ENCODE measurements around the gene FOXR1.
"Not testable (repeated sequence)": the region's sequence is repeated elsewhere in the genome, so short reads cannot be mapped to it uniquely, and the experiment has no call there.

The FOXR1 gene

DNA sequence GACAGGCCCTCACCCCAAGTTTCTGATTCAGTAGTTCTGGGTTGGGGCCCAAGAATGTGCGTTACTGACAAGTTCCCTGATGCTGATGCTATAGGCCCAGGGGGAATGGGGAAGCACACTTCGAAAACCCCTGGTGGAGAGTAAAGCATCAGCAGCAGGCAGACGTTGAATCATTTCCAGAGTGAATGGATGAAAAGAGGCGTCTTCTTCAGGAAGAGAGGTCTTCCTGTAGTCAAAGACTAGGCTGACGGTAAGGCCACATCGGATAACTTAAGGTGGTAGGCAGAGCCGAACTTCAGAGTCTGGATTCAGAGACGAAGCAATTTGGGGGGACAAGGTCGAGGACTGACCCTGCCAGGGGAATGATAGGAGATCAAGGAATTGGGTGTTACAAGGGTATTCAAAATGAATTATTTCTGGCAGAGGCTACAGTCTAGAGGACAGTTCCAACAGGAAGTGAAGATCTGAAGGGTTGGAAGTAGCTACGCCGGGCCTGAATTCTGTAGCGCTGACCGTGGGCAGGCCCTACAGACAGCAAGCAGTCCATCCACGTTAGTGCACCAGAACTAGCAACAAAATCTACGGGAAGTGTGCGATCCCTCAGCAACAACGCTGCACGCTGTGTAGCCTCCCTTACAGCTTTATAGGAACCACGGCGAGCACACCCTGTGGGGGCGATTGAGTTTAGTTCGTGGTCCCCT lies 25.5 kb downstream of the FOXR1 start:
- in situ Hi-C loops (cut with MboI; ENCODE audit: low sequenced_read_pairs), result no loop called here

DNA sequence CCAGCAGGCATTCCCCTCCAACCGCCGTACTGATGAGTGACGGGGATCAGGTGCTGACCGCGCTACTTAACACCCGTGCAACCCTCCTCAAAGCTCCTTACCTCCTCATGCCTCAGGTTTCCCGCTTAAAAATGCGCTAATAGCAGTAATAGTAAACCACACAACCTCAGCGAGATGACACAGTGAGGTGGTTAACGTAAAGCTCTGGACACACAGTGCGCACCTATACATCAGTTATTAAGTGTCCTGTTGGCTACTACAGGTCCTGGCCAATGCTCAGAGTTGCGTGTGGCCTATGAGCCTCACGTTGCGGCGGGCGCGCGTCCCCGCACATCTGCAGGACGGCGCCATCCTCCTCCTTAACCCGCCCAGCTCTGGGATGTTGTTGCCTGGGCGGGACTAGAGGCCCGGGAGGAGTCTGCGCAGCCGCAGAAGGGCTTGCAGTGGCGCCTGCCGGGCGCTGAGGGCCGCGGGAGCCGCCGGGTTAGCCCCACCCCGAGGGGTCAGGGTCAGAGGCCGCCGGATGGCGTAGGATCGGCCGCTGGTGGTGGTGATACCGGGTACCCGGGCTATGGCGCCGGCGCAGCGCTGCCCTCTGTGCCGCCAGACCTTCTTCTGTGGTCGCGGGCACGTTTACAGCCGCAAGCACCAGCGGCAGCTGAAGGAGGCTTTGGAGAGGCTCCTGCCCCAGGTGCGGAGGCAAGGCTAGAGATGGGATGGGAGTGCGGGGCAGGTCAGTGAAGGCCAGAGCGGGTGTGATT lies 26.2 kb downstream of the FOXR1 start, which contains the start of gene CENATAC:
CENATAC (plus strand) TSS at position 512 of the 761 bp plus-strand sequence; CDS start at position 572, 60 bp downstream.
- in situ Hi-C loops (cut with MboI; ENCODE audit: low sequenced_read_pairs), result no loop called here

GRCh38 chr11:118998388-118998717 lies 26.8 kb downstream of the FOXR1 start:
- in situ Hi-C loops (cut with MboI; ENCODE audit: low sequenced_read_pairs), result no loop called here

DNA sequence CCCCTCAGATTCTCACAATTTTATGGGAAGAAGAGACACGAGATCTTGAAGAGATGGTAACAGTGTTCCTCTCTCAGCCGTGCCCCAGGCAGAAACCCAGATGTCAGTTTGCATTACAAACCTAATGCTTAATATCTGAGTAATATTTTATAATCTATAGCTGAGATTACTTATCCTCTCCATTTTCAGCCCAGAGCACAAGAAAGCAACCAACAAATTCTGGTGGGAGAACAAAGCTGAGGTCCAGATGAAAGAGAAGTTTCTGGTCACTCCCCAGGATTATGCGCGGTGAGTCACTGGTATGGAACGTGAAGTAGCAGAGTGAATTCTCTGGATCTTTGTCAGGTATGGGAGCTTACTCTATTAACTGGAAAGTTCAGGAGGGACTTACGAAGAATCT lies 27.3 kb downstream of the FOXR1 start:
- in situ Hi-C loops (cut with MboI; ENCODE audit: low sequenced_read_pairs), result no loop called here

DNA sequence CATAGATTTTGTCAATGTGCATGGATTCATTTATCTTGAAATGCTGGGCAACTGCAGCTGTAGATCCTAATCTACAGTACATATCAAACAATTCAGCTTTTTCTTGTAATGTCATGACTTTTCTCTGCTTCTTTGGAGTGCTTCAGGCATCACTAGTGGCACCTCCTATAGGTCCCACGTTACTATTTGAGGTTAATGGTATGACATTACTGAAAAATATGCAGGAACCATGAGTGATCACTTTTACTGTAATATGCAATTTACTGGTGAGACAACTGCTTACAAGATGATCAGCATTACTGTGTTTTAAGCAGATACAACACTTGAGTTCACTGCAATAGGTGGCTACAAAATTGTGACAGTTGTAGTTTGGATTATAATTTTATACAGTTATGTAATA lies 29.3 kb downstream of the FOXR1 start:
- in situ Hi-C loops (cut with MboI; ENCODE audit: low sequenced_read_pairs), result no loop called here

DNA sequence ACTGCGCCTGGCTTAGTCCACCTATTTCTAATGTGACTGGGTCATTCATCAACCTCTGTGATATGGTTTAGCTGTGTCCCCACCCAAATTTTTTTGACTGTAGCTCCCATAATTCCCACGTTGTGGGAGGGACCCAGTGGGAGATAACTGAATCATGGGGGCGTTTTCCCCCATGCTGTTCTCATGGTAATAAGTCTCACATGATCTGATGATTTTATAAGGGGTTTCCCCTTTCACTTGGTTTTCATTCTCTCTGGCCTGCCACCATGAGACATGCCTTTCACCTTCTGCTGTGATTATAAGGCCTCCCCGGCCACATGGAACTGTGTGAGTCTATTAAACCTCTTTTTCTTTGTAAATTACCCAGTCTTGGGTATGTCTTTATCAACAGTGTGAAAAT lies 35.1 kb downstream of the FOXR1 start:
- in situ Hi-C loops (cut with MboI; ENCODE audit: low sequenced_read_pairs), result no loop called here

GRCh38 chr11:119011476-119012053 lies 40.0 kb downstream of the FOXR1 start:
- in situ Hi-C loops (cut with MboI; ENCODE audit: low sequenced_read_pairs), result no loop called here

- in situ Hi-C loops (cut with MboI; ENCODE audit: low sequenced_read_pairs), result no loop called here
Observed at GRCh38 chr11:119012629-119013170, 41.1 kb downstream of the FOXR1 start.

- in situ Hi-C loops (cut with MboI; ENCODE audit: low sequenced_read_pairs), result no loop called here
Observed at GRCh38 chr11:119014209-119014924, 42.8 kb downstream of the FOXR1 start.

- in situ Hi-C loops (cut with MboI; ENCODE audit: low sequenced_read_pairs), result no loop called here
Observed at GRCh38 chr11:119015054-119015611, 43.6 kb downstream of the FOXR1 start.

DNA sequence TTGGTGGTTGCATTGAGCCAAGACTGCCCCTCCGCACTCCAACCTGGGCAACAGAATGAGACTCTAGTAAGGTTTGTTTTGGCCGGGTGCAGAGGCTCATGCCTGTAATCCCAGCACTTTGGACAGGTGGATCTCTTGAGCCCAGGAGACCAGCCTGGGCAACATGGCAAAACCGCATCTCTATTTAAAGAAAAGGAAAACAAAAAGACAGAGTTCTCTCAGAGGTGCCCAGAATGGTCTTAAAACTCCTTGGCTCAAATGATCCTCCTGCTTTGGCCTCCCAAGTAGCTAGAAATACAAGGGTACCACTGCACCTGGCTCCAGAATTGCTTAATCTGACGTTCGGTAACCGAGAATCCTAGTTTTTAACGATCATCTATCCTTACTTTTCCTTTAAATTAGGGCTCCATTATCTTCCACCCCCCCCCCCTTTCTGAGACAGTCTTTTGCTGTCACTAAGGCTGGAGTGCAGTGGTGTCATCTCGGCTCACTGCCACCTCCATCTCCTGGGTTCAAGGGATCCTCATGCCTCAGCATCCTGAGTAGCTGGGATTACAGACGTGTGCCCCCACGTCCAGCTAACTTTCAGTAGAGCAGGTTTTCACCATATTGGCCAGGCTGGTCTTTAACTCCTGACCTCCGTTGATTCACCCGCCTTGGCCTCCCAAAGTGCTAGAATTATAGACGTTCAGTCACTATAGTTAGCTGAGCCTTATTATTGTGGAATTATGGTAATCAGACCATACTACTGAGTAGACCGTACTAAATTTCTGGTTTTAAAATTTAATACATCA lies 44.9 kb downstream of the FOXR1 start:
- in situ Hi-C loops (cut with MboI; ENCODE audit: low sequenced_read_pairs), result no loop called here

DNA sequence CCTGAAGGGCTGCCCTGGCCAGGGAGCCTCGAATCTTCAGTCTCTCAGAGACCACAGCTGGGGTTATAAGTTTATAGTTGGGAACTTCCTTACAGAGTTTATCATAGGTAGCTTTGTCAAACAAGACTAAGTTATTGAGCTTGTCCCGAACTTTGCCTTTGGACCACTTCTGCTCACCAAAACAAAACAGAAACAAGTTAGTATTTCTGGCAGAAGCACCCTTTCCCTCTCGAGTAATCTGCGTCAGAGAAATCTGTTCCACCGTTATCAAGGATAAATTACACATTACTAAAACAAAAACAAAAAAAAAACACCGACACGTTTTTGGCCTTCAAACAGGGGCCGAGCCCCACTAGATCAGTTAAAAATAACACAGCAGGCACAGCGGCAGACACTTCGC lies 45.8 kb downstream of the FOXR1 start:
- in situ Hi-C loops (cut with MboI; ENCODE audit: low sequenced_read_pairs), result not testable (repeated sequence)

DNA sequence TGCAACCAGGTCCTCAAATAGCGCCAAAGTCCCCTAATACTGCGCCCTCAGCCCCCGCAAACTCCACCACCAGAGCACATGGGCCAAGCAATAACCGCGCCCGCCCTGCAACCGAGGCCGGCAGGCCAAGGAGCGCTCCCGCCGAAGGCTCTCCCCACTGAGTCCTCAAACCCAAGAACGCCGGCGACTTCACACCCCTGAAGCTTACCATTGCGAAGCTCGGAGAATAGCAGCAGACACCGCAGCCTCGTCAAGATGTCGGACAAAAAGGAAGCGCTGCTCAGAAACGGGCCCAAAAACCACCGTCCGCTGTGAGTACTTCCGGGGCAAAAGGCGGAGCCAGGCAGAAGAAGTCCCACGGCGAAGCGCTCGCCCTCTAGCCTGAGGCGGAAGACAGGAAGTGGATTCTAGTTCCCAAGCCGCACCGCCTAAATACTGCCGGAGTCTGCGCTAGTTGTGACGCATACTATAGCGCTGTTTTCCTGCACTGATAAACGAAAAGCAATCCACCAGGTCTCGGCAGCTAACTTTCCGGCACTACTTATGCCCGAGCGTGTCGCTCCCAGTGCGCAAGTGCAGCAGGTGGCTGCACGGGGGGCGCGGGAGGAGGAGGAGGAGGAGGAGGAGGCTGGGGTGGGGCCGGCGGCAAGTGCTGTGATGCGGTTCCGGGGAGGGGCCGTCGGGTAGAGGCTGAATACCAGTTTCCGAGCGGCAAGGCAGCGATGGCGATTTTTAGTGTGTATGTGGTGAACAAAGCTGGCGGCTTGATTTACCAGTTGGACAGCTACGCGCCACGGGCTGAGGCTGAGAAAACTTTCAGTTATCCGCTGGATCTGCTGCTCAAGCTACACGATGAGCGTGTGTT lies 46.7 kb downstream of the FOXR1 start, which contains the start of the genes RPS25 and TRAPPC4:
RPS25 (minus strand) TSS at position 270 of the 865 bp plus-strand sequence; CDS start at position 211, 59 bp downstream.
TRAPPC4 (plus strand) TSS at position 693 of the 865 bp plus-strand sequence; CDS start at position 723, 30 bp downstream.
- in situ Hi-C loops (cut with MboI; ENCODE audit: low sequenced_read_pairs), result no loop called here

- in situ Hi-C loops (cut with MboI; ENCODE audit: low sequenced_read_pairs), result no loop called here
Observed at GRCh38 chr11:119019996-119020395, 48.4 kb downstream of the FOXR1 start.

DNA sequence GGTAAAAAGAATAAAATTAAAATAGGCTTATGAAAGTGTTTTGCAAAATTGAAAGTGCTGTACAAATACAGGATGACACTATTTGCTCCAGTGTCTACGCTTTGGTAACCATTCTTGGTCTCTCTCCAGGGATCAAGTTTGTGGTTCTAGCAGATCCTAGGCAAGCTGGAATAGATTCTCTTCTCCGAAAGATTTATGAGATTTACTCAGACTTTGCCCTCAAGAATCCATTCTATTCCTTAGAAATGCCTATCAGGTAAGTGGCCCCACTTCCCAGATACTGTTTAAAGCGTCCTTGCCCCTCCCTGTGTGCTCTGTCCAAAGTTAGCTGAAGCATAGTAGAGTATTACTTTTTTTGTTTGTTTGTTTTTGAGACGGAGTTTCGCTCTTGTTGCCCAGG lies 50.1 kb downstream of the FOXR1 start:
- in situ Hi-C loops (cut with MboI; ENCODE audit: low sequenced_read_pairs), result no loop called here

GRCh38 chr11:119023741-119024140 lies 52.2 kb downstream of the FOXR1 start:
- in situ Hi-C loops (cut with MboI; ENCODE audit: low sequenced_read_pairs), result no loop called here

- in situ Hi-C loops (cut with MboI; ENCODE audit: low sequenced_read_pairs), result no loop called here
Observed at GRCh38 chr11:119024430-119025098, 53.0 kb downstream of the FOXR1 start.

DNA sequence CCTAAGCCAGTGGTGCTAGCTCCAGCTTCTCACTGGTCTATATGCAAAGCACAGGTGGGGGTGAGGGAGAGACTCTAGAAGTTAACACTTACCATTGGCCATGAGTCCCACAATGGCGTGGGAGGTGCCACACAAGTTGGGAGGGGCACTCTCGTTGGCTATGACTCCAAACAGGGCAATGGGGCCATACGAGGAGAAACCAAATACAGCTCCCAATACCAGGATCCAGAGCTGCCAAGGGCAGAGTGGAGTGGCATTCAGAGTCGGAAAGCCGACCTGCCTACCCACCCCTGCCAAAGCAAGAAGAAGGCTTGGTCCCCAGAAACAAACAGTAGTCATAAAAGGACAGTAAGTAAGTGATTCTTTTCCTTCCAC lies 53.5 kb downstream of the FOXR1 start:
- in situ Hi-C loops (cut with MboI; ENCODE audit: low sequenced_read_pairs), result no loop called here

All from HL-60/S4 treated with retinoic acid at 250 ng/mL for 4 days and 3 days (cell line).